H9 (cell line): ENCODE results near the gene TMEM171. TPM values are rescaled to one million over a fixed set of nuclear protein-coding genes. Genes with fewer than 3 reads are reported as not detected.

Source experiments
- DNase-seq: peaks from one replicate; pipeline ENCODE4 v3.0.0-alpha.2; 2017
- H2AFZ ChIP-seq: one replicate; pipeline ENCODE4 v1.6.1; 2013; ENCODE audit warnings: mild to moderate bottlenecking, low read length, control low read depth, moderate library complexity
- H2AK5ac ChIP-seq: 2 replicates; pipeline ENCODE4 v1.6.1; 2013; ENCODE audit warnings: low read length, control low read depth, mixed read lengths; ENCODE audit not compliant: insufficient read length
- H2BK120ac ChIP-seq: one replicate; pipeline ENCODE4 v1.6.1; 2013; ENCODE audit warnings: low read depth, mild to moderate bottlenecking, low read length, control low read depth, inconsistent platforms; ENCODE audit not compliant: poor library complexity, severe bottlenecking
- H2BK12ac ChIP-seq: 2 replicates; pipeline ENCODE4 v1.6.1; 2013; ENCODE audit warnings: low read length, control low read depth, mixed read lengths, low read depth; ENCODE audit not compliant: insufficient read length
- H2BK15ac ChIP-seq: 2 replicates; pipeline ENCODE4 v1.6.1; 2013; ENCODE audit warnings: low read depth, low read length, control low read depth
- H2BK20ac ChIP-seq: one replicate; pipeline ENCODE4 v1.6.1; 2013; ENCODE audit warnings: low read depth, mild to moderate bottlenecking, low read length, control low read depth, inconsistent platforms; ENCODE audit not compliant: poor library complexity, severe bottlenecking
- H2BK5ac ChIP-seq: 2 replicates; pipeline ENCODE4 v1.6.1; 2013; ENCODE audit warnings: low read length, control low read depth, mixed read lengths; ENCODE audit not compliant: insufficient read length
- H3K14ac ChIP-seq: 2 replicates; pipeline ENCODE4 v1.6.1; 2013; ENCODE audit warnings: low read length, control low read depth; ENCODE audit not compliant: insufficient read depth
- H3K18ac ChIP-seq: 2 replicates; pipeline ENCODE4 v1.6.1; 2013; ENCODE audit warnings: low read depth, mild to moderate bottlenecking, mixed read lengths, low read length, control low read depth; ENCODE audit not compliant: insufficient read length
- H3K23ac ChIP-seq: 2 replicates; pipeline ENCODE4 v1.6.1; 2013; ENCODE audit warnings: low read length, control low read depth, mixed read lengths, low read depth; ENCODE audit not compliant: insufficient read length
- H3K23me2 ChIP-seq: 2 replicates; pipeline ENCODE4 v1.6.1; 2013; ENCODE audit warnings: low read depth, mild to moderate bottlenecking, mixed read lengths, low read length, control low read depth; ENCODE audit not compliant: insufficient read length, poor library complexity, severe bottlenecking
- H3K27ac ChIP-seq: 2 replicates; pipeline ENCODE4 v1.5.1; 2013; ENCODE audit warnings: low read length, control low read depth, mixed read lengths, low read depth; ENCODE audit not compliant: insufficient read length
- H3K27me3 ChIP-seq: 2 replicates; pipeline ENCODE4 v1.6.1; 2013; ENCODE audit warnings: low read length, control low read depth, inconsistent platforms; ENCODE audit not compliant: insufficient read depth
- H3K4ac ChIP-seq: 2 replicates; pipeline ENCODE4 v1.6.1; 2013; ENCODE audit warnings: low read depth, mild to moderate bottlenecking, control low read depth, inconsistent platforms, low read length, moderate library complexity
- H3K4me1 ChIP-seq: 2 replicates; pipeline ENCODE4 v1.6.1; 2013; ENCODE audit warnings: low read length, control low read depth, inconsistent platforms; ENCODE audit not compliant: insufficient read depth
- H3K4me2 ChIP-seq: 2 replicates; pipeline ENCODE4 v1.6.1; 2013; ENCODE audit warnings: low read length, control low read depth, mixed read lengths; ENCODE audit not compliant: insufficient read length, insufficient read depth
- H3K56ac ChIP-seq: 2 replicates; pipeline ENCODE4 v1.6.1; 2013; ENCODE audit warnings: low read depth, mild to moderate bottlenecking, mixed read lengths, low read length, control low read depth; ENCODE audit not compliant: insufficient read length
- H3K79me1 ChIP-seq: 2 replicates; pipeline ENCODE4 v1.6.1; 2013; ENCODE audit warnings: low read depth, mild to moderate bottlenecking, moderate library complexity, low read length, control low read depth, inconsistent platforms; ENCODE audit not compliant: insufficient read depth, poor library complexity, severe bottlenecking
- H3K79me2 ChIP-seq: 2 replicates; pipeline ENCODE4 v1.6.1; 2013; ENCODE audit warnings: low read length, control low read depth, inconsistent platforms; ENCODE audit not compliant: insufficient read depth
- H3K9ac ChIP-seq: 2 replicates; pipeline ENCODE4 v1.6.1; 2013; ENCODE audit warnings: low read length, control low read depth, mixed read lengths; ENCODE audit not compliant: insufficient read length; ENCODE audit errors: extremely low read depth
- H3K9me3 ChIP-seq: one replicate; pipeline ENCODE4 v1.6.1; 2013; ENCODE audit warnings: low read depth, low read length, inconsistent platforms; ENCODE audit not compliant: control insufficient read depth
- H3T11ph ChIP-seq: one replicate; pipeline ENCODE4 v1.6.1; 2013; ENCODE audit warnings: mild to moderate bottlenecking, low read length, control low read depth, inconsistent platforms
- H4K20me1 ChIP-seq: one replicate; pipeline ENCODE4 v1.6.1; 2013; ENCODE audit not compliant: control insufficient read depth, insufficient read length, insufficient read depth
- H4K5ac ChIP-seq: 2 replicates; pipeline ENCODE4 v1.6.1; 2013; ENCODE audit warnings: low read depth, mild to moderate bottlenecking, mixed read lengths, low read length, control low read depth; ENCODE audit not compliant: insufficient read length
- H4K8ac ChIP-seq: replicated peaks from 2 replicates; pipeline ENCODE4 v1.6.1; 2013; ENCODE audit warnings: low read length, control low read depth, mixed read lengths, low read depth; ENCODE audit not compliant: insufficient read length
- H4K91ac ChIP-seq: 2 replicates; pipeline ENCODE4 v1.6.1; 2013; ENCODE audit warnings: low read depth, mild to moderate bottlenecking, moderate library complexity, mixed read lengths, low read length, control low read depth; ENCODE audit not compliant: insufficient read length
- H3K27ac Mint-ChIP-seq, 3 experiments: 2 replicates in 2 of 3; 3 replicates in 1 of 3; pipeline ENCODE4 v1.8.0; 2020 to 2021; ENCODE audit warnings: mixed read lengths in 3 of 3, mild to moderate bottlenecking in 1 of 3, moderate library complexity in 1 of 3
- H3K27me3 Mint-ChIP-seq: 2 replicates; pipeline ENCODE4 v1.8.0; 2021; ENCODE audit warnings: low read depth, mild to moderate bottlenecking, moderate library complexity, mixed read lengths
- H3K36me3 Mint-ChIP-seq, 3 experiments: 2 replicates in 2 of 3; 3 replicates in 1 of 3; pipeline ENCODE4 v1.8.0; 2020 to 2021; ENCODE audit warnings: low read depth in 3 of 3, mixed read lengths in 3 of 3; ENCODE audit not compliant: insufficient read depth in 1 of 3
- H3K4me1 Mint-ChIP-seq, 2 experiments: 2 replicates each; pipeline ENCODE4 v1.8.0; 2020; ENCODE audit warnings: mixed read lengths in 2 of 2
- H3K4me3 Mint-ChIP-seq, 2 experiments: 2 replicates in 1 of 2; 3 replicates in 1 of 2; pipeline ENCODE4 v1.8.0; 2020 to 2021; ENCODE audit warnings: mild to moderate bottlenecking in 2 of 2, mixed read lengths in 2 of 2, moderate library complexity in 1 of 2
- H3K9me3 Mint-ChIP-seq, 2 experiments: 2 replicates in 1 of 2; 3 replicates in 1 of 2; pipeline ENCODE4 v1.8.0; 2020; ENCODE audit warnings: mild to moderate bottlenecking in 2 of 2, mixed read lengths in 2 of 2, moderate library complexity in 1 of 2
- CTCF ChIP-seq: fragments of 200-600 bp; sonication (generic); conservative IDR thresholded peaks from 3 replicates; pipeline ENCODE4 v1.8.0; 2021; ENCODE audit warnings: antibody characterized with exemption, mild to moderate bottlenecking
- total RNA-seq: library from RNA; stranded (reverse); gene quantifications from 2 replicates; pipeline ENCODE4 v1.2.1, GENCODE V29; 2021

TMEM171 gene
- total RNA-seq, 1 experiment from 2014 or later, result 0.42 TPM

- no peak for TF ChIP-seq CTCF
Observed at GRCh38 chr5:73180566-73180965, 60.2 kb downstream of the TMEM171 start.

More at GRCh38 chr5:73180566-73180965, 60.2 kb downstream of the TMEM171 start:
- no peak overlapping the region for H3K27ac ChIP-seq
- H3K56ac ChIP-seq, result no peak overlapping the region
- no peak overlapping the region for H2AK5ac ChIP-seq
- no peaks in the 10 kb centered on the region for H4K20me1 ChIP-seq
- no peak overlapping the region for H3K4ac ChIP-seq
- Mint-ChIP-seq H3K4me1 (peaks cover 2 to 7% of the 10 kb centered on the region in 2 experiments; a peak in 3 of 4 replicates), H3K9me3 (peaks cover 10 to 12% of the 10 kb centered on the region in 2 experiments), H3K27ac (no peak overlapping the region), H3K4me3 (no peak overlapping the region), H3K27me3 (peaks cover 5% of the 10 kb centered on the region; the same call in 1 of the 2 replicates), H3K36me3 (peaks cover 5 to 12% (median 6%) of the 10 kb centered on the region in 3 experiments)
- H4K8ac ChIP-seq, result no peak overlapping the region
- no peak overlapping the region for H3K4me2 ChIP-seq
- H3K23ac ChIP-seq, result no peak overlapping the region
- H2BK15ac ChIP-seq, result no peak overlapping the region
- H3K79me1 ChIP-seq, result no peaks in the 10 kb centered on the region
- H3T11ph ChIP-seq, result no peak overlapping the region
- H3K9ac ChIP-seq, result no peak overlapping the region
- H3K27me3 ChIP-seq, result no peaks in the 10 kb centered on the region
- H3K79me2 ChIP-seq, result no peaks in the 10 kb centered on the region
- no peak overlapping the region for H2BK5ac ChIP-seq
- H3K4me1 ChIP-seq, result no peaks in the 10 kb centered on the region
- no peak overlapping the region for H3K14ac ChIP-seq
- no peak overlapping the region for H2BK12ac ChIP-seq
- H2BK20ac ChIP-seq, result no peak overlapping the region
- H4K5ac ChIP-seq, result no peak overlapping the region
- H3K23me2 ChIP-seq, result no peaks in the 10 kb centered on the region
- no peaks in the 10 kb centered on the region for H3K9me3 ChIP-seq
- H2AFZ ChIP-seq, result no peak overlapping the region
- DNase-seq, result no peak
- H2BK120ac ChIP-seq, result no peak overlapping the region
- no peak overlapping the region for H4K91ac ChIP-seq
- H3K18ac ChIP-seq, result no peak overlapping the region

Other genes starting within 250 kb of the TMEM171 start
- gene FCHO2, start 164.5 kb upstream of the TMEM171 start, total RNA-seq, result 5.8 and 7.1 TPM in 2 replicates
- gene TMEM174, start 52.6 kb downstream of the TMEM171 start, total RNA-seq, result not detected in 2 replicates